Lower leg skin (tissue), 3 donors: ENCODE data around the gene ROBO1.
"Not testable (repeated sequence)": the region's sequence is repeated elsewhere in the genome, so short reads cannot be mapped to it uniquely, and the experiment has no call there.

Experiments
- CTCF ChIP-seq, 3 donors: fragments of 450-650 bp; IDR thresholded peaks; one replicate each; pipeline ENCODE4 v1.5.1; 2016; ENCODE audit warnings: antibody characterized with exemption in 3 of 3, mild to moderate bottlenecking in 3 of 3, moderate library complexity in 2 of 3
- POLR2A ChIP-seq, 2 donors: fragments of 450-650 bp; IDR thresholded peaks; one replicate each; pipeline ENCODE4 v1.6.1; 2016 to 2017; ENCODE audit warnings: antibody characterized with exemption in 2 of 2, mild to moderate bottlenecking in 1 of 2, moderate library complexity in 1 of 2

GRCh38 chr3:79299949-79300635, 467.7 kb downstream of the ROBO1 start:
- not testable (repeated sequence) for TF ChIP-seq CTCF, POLR2A (IDR thresholded peaks at IDR 0.05)
